CD14-positive monocyte (primary cell): ENCODE measurements around the gene PKNOX2. TPM values are rescaled to one million over a fixed set of nuclear protein-coding genes. Genes with fewer than 3 reads are reported as not detected.

Source experiments
- DNase-seq, 3 donors: peaks; one replicate each; pipeline ENCODE4 v3.0.0-alpha.2; 2011 to 2022
- H2AFZ ChIP-seq: 2 replicates; pipeline ENCODE4 v1.6.0; 2012; ENCODE audit warnings: mild to moderate bottlenecking, low read depth, low read length, inconsistent platforms; ENCODE audit not compliant: insufficient read depth, poor library complexity, severe bottlenecking
- H3K27ac ChIP-seq, 2 donors: 1 replicate in 1 of 2; 2 replicates in 1 of 2; pipeline ENCODE4 v1.5.1; 2012 to 2013; ENCODE audit warnings: low read length in 2 of 2, control low read depth in 1 of 2, inconsistent platforms in 1 of 2, low read depth in 1 of 2, mild to moderate bottlenecking in 1 of 2
- H3K27me3 ChIP-seq, 2 donors: one replicate each; pipeline versions ENCODE4 v1.6.0 to v1.6.1; 2011 to 2013; ENCODE audit warnings: low read length in 2 of 2; ENCODE audit not compliant: control insufficient read depth in 2 of 2, insufficient read depth in 2 of 2
- H3K36me3 ChIP-seq, 2 donors: replicated peaks in 1 of 2; 1 replicate in 1 of 2; 2 replicates in 1 of 2; pipeline versions ENCODE4 v1.5.1 to v1.6.1; 2012 to 2013; ENCODE audit warnings: low read length in 2 of 2, control low read depth in 1 of 2, inconsistent platforms in 1 of 2, mild to moderate bottlenecking in 1 of 2; ENCODE audit not compliant: insufficient read depth in 2 of 2, control insufficient read depth in 1 of 2
- H3K4me1 ChIP-seq, 2 donors: 1 replicate in 1 of 2; 2 replicates in 1 of 2; pipeline versions ENCODE4 v1.5.1 to v1.6.1; 2012 to 2013; ENCODE audit warnings: low read length in 2 of 2, control low read depth in 1 of 2, inconsistent platforms in 1 of 2, mild to moderate bottlenecking in 1 of 2, moderate library complexity in 1 of 2; ENCODE audit not compliant: insufficient read depth in 2 of 2, control insufficient read depth in 1 of 2
- H3K4me2 ChIP-seq: replicated peaks from 2 replicates; pipeline ENCODE3; 2012; ENCODE audit warnings: low read length, moderate library complexity, mild to moderate bottlenecking; ENCODE audit not compliant: poor library complexity, severe bottlenecking; ENCODE audit errors: extremely low read depth
- H3K4me3 ChIP-seq, 3 experiments: fragments of 200-600 bp in 1 of 3; sonication (generic) in 1 of 3; replicated peaks in 1 of 3; 1 replicate in 2 of 3; 2 replicates in 1 of 3; pipeline ENCODE4 v1.5.1; 2011 to 2013; ENCODE audit warnings: low read length in 3 of 3, mild to moderate bottlenecking in 3 of 3, control low read depth in 2 of 3, low read depth in 2 of 3, inconsistent platforms in 1 of 3, moderate library complexity in 1 of 3
- H3K79me2 ChIP-seq: 2 replicates; pipeline ENCODE4 v1.6.0; 2012; ENCODE audit warnings: mild to moderate bottlenecking, control low read depth, inconsistent platforms, low read length, moderate library complexity; ENCODE audit not compliant: insufficient read depth
- H3K9ac ChIP-seq: 2 replicates; pipeline ENCODE4 v1.6.0; 2017; ENCODE audit warnings: low read length, mild to moderate bottlenecking; ENCODE audit not compliant: insufficient read depth, poor library complexity, severe bottlenecking
- H3K9me3 ChIP-seq, 2 donors: replicated peaks in 1 of 2; 1 replicate in 1 of 2; 2 replicates in 1 of 2; pipeline versions ENCODE4 v1.5.1 to v1.6.1; 2012 to 2013; ENCODE audit warnings: low read length in 2 of 2, control low read depth in 1 of 2; ENCODE audit not compliant: control insufficient read depth in 1 of 2, insufficient read depth in 1 of 2
- H4K20me1 ChIP-seq: 2 replicates; pipeline ENCODE4 v1.6.0; 2012; ENCODE audit warnings: mild to moderate bottlenecking, low read length, control low read depth, moderate library complexity; ENCODE audit not compliant: insufficient read depth
- H3K27ac Mint-ChIP-seq, 7 donors: one replicate each; pipeline ENCODE4 v1.8.0; 2020; ENCODE audit warnings: mild to moderate bottlenecking in 7 of 7, mixed read lengths in 7 of 7, moderate library complexity in 6 of 7, inconsistent platforms in 2 of 7
- H3K27me3 Mint-ChIP-seq, 3 donors: one replicate each; pipeline ENCODE4 v1.8.0; 2021 to 2022; ENCODE audit warnings: low read depth in 3 of 3, mild to moderate bottlenecking in 3 of 3, mixed read lengths in 3 of 3, moderate library complexity in 3 of 3, inconsistent platforms in 1 of 3
- H3K36me3 Mint-ChIP-seq, 2 donors: one replicate each; pipeline ENCODE4 v1.8.0; 2020; ENCODE audit warnings: mixed read lengths in 2 of 2, inconsistent platforms in 1 of 2, mild to moderate bottlenecking in 1 of 2
- H3K4me1 Mint-ChIP-seq: one replicate; pipeline ENCODE4 v1.8.0; 2020; ENCODE audit warnings: mild to moderate bottlenecking, mixed read lengths
- H3K4me3 Mint-ChIP-seq, 2 donors: one replicate each; pipeline ENCODE4 v1.8.0; 2020; ENCODE audit warnings: mild to moderate bottlenecking in 2 of 2, mixed read lengths in 2 of 2, moderate library complexity in 1 of 2
- H3K9me3 Mint-ChIP-seq, 7 donors: one replicate each; pipeline ENCODE4 v1.8.0; 2020 to 2022; ENCODE audit warnings: mixed read lengths in 7 of 7, mild to moderate bottlenecking in 6 of 7, moderate library complexity in 6 of 7, inconsistent platforms in 2 of 7
- CTCF ChIP-seq: fragments of 200-600 bp; IDR thresholded peaks from one replicate; pipeline ENCODE4 v1.8.0; 2022; ENCODE audit warnings: antibody characterized with exemption, mild to moderate bottlenecking
- WGBS: methylation state at CpG from one replicate; pipeline ENCODE4 v1.1.5; 2013; ENCODE audit warnings: missing lambda C conversion rate; ENCODE audit not compliant: insufficient coverage; 5-methylcytosine and 5-hydroxymethylcytosine counted together
- intact Hi-C, 2 donors: fragments of 100-400 bp; cut with micrococcal nuclease; formaldehyde crosslinking; loops; one replicate each; pipeline versions ENCODE4 v1.15.0 to v1.15.1; 2023
- polyA plus RNA-seq, 3 donors: library from polyadenylated mRNA; depleted of rRNA in 1 of 3; unstranded in 2 of 3; stranded (reverse) in 1 of 3; fragments of 300-500 nt in 2 of 3; fragments of >200 nt in 1 of 3; fragmentation: Illumina TruSeq in 2 of 3; gene quantifications; 1 replicate in 2 of 3; 2 replicates in 1 of 3; pipeline ENCODE4 v1.2.3, GENCODE V29; 2012 to 2021

The PKNOX2 gene
- polyA plus RNA-seq, 3 donors = not detected

- Mint-ChIP-seq H3K27me3 (peaks cover 33 to 68% (median 43%) of the 10 kb centered on the region in 3 donors), H3K4me1 (no peaks in the 10 kb centered on the region), H3K4me3 (no peak overlapping the region), H3K27ac (no peak overlapping the region), H3K9me3 (peaks cover 0 to 2% (median 0%) of the 10 kb centered on the region in 7 donors), H3K36me3 (no peaks in the 10 kb centered on the region)
- DNase-seq = no peak
- H3K36me3 ChIP-seq = no peaks in the 10 kb centered on the region
- H3K27ac ChIP-seq = no peak overlapping the region
- no peaks in the 10 kb centered on the region for H4K20me1 ChIP-seq
- intact Hi-C loops = no loop called here
- no peak overlapping the region for H3K4me3 ChIP-seq
- no peaks in the 10 kb centered on the region for H3K79me2 ChIP-seq
- WGBS = 90% methylated on average over 2 of the region's 4 CpGs
- no peak overlapping the region for H3K9ac ChIP-seq
- H2AFZ ChIP-seq = no peak overlapping the region
- no peaks in the 10 kb centered on the region for H3K9me3 ChIP-seq
- peaks cover 12 to 37% of the 10 kb centered on the region in 2 donors for H3K27me3 ChIP-seq
- no peaks in the 10 kb centered on the region for H3K4me1 ChIP-seq
- TF ChIP-seq CTCF = no peak
- no peak overlapping the region for H3K4me2 ChIP-seq
These were observed 9.5 kb downstream of the PKNOX2 start for GRCh38 chr11:125174057-125174456.

- peaks cover 0 to 2% (median 0%) of the 10 kb centered on the region in 7 donors for H3K9me3 Mint-ChIP-seq
- intact Hi-C loops = no loop called here
- H3K4me3 Mint-ChIP-seq = no peak overlapping the region
- no peaks in the 10 kb centered on the region for H3K36me3 Mint-ChIP-seq
- Histone ChIP-seq H3K9ac (no peak overlapping the region), H3K4me1 (no peaks in the 10 kb centered on the region), H3K79me2 (no peaks in the 10 kb centered on the region), H3K4me3 (no peak overlapping the region), H2AFZ (no peak overlapping the region), H3K27me3 (peaks cover 5 to 30% of the 10 kb centered on the region in 2 donors), H3K36me3 (no peaks in the 10 kb centered on the region), H3K4me2 (no peak overlapping the region), H3K27ac (no peak overlapping the region), H3K9me3 (no peaks in the 10 kb centered on the region), H4K20me1 (no peaks in the 10 kb centered on the region)
- TF ChIP-seq CTCF = no peak
- H3K27ac Mint-ChIP-seq = no peak overlapping the region
- DNase-seq = no peak
- 94% methylated on average over 4 of the region's 8 CpGs for WGBS
- no peaks in the 10 kb centered on the region for H3K4me1 Mint-ChIP-seq
- H3K27me3 Mint-ChIP-seq = peaks cover 27 to 64% (median 40%) of the 10 kb centered on the region in 3 donors
These were observed 10.1 kb downstream of the PKNOX2 start for GRCh38 chr11:125174686-125175085.
